HG03439 (cell line): ENCODE results near the gene DNAH17.

Experiments used
- ATAC-seq: cut with Tn5 transposase; IDR thresholded peaks from one replicate; pipeline ENCODE4 v1.9.1; 2021; ENCODE audit warnings: mild to moderate bottlenecking, moderate library complexity; ENCODE audit not compliant: unreplicated experiment

DNAH17 gene

GRCh38 chr17:78546476-78546875 is 30.7 kb downstream of the DNAH17 start:
- no peak for ATAC-seq

GRCh38 chr17:78544881-78545755 is 32.1 kb downstream of the DNAH17 start:
- ATAC-seq: no peak

GRCh38 chr17:78541488-78542206 is 35.5 kb downstream of the DNAH17 start:
- no peak for ATAC-seq

- no peak for ATAC-seq
Observed at GRCh38 chr17:78539781-78540180, 37.4 kb downstream of the DNAH17 start.

GRCh38 chr17:78538033-78538776 is 39.0 kb downstream of the DNAH17 start:
- no peak for ATAC-seq

GRCh38 chr17:78537217-78537860 is 39.9 kb downstream of the DNAH17 start:
- ATAC-seq: no peak

GRCh38 chr17:78535273-78536197 is 41.7 kb downstream of the DNAH17 start:
- no peak for ATAC-seq

- ATAC-seq: no peak
Observed at GRCh38 chr17:78534492-78535272, 42.5 kb downstream of the DNAH17 start.

- no peak for ATAC-seq
Observed at GRCh38 chr17:78532922-78533640, 44.1 kb downstream of the DNAH17 start.

- no peak for ATAC-seq
Observed at GRCh38 chr17:78532311-78532710, 44.9 kb downstream of the DNAH17 start.

- ATAC-seq: no peak
Observed at GRCh38 chr17:78530675-78531074, 46.5 kb downstream of the DNAH17 start.

GRCh38 chr17:78529871-78530670 is 47.1 kb downstream of the DNAH17 start:
- ATAC-seq: no peak

GRCh38 chr17:78529251-78529650 is 47.9 kb downstream of the DNAH17 start:
- ATAC-seq: no peak

GRCh38 chr17:78528541-78528940 is 48.7 kb downstream of the DNAH17 start:
- ATAC-seq: no peak

GRCh38 chr17:78527345-78527744 is 49.9 kb downstream of the DNAH17 start:
- no peak for ATAC-seq

GRCh38 chr17:78526231-78527025 is 50.8 kb downstream of the DNAH17 start:
- ATAC-seq: no peak
